Trophoblast cell (in vitro differentiated cells and primary cell): Measurements from ENCODE around the gene NEK3.

Experiments
- DNase-seq, 2 donors: peaks; one replicate each; pipeline ENCODE4 v3.0.0-alpha.2; 2016
- H2AFZ ChIP-seq: 2 replicates; pipeline ENCODE4 v1.6.1; 2013; ENCODE audit warnings: low read length, moderate library complexity, mild to moderate bottlenecking; ENCODE audit not compliant: insufficient read depth, poor library complexity
- H2AK5ac ChIP-seq: 2 replicates; pipeline ENCODE4 v1.6.1; 2013; ENCODE audit warnings: mild to moderate bottlenecking, low read length
- H2BK120ac ChIP-seq: 2 replicates; pipeline ENCODE4 v1.6.1; 2013; ENCODE audit warnings: low read length, mild to moderate bottlenecking, moderate library complexity; ENCODE audit not compliant: insufficient read depth, poor library complexity
- H2BK12ac ChIP-seq: 2 replicates; pipeline ENCODE4 v1.6.1; 2013; ENCODE audit warnings: mild to moderate bottlenecking, low read length, moderate library complexity
- H2BK5ac ChIP-seq: 2 replicates; pipeline ENCODE4 v1.6.1; 2013; ENCODE audit warnings: low read length, low read depth, moderate library complexity, mild to moderate bottlenecking; ENCODE audit not compliant: poor library complexity
- H3K14ac ChIP-seq: 2 replicates; pipeline ENCODE4 v1.6.1; 2013; ENCODE audit warnings: mild to moderate bottlenecking, low read length
- H3K18ac ChIP-seq: 2 replicates; pipeline ENCODE4 v1.6.1; 2013; ENCODE audit warnings: mild to moderate bottlenecking, low read length
- H3K23ac ChIP-seq: 2 replicates; pipeline ENCODE4 v1.6.1; 2013; ENCODE audit warnings: low read length
- H3K27ac ChIP-seq: 2 replicates; pipeline ENCODE4 v1.5.1; 2013; ENCODE audit warnings: low read depth, mild to moderate bottlenecking, inconsistent platforms, low read length, moderate library complexity
- H3K27me3 ChIP-seq: 2 replicates; pipeline ENCODE4 v1.6.1; 2013; ENCODE audit warnings: inconsistent platforms, mild to moderate bottlenecking, low read length, moderate library complexity; ENCODE audit not compliant: insufficient read depth
- H3K36me3 ChIP-seq, 2 experiments: 1 replicate in 1 of 2; 2 replicates in 1 of 2; pipeline ENCODE4 v1.6.1; 2013; ENCODE audit warnings: low read length in 2 of 2, mild to moderate bottlenecking in 2 of 2, moderate library complexity in 1 of 2; ENCODE audit not compliant: insufficient read depth in 2 of 2, control insufficient read depth in 1 of 2
- H3K4ac ChIP-seq: 2 replicates; pipeline ENCODE4 v1.6.1; 2013; ENCODE audit warnings: low read depth, mild to moderate bottlenecking, low read length, moderate library complexity
- H3K4me1 ChIP-seq, 2 experiments: 1 replicate in 1 of 2; 2 replicates in 1 of 2; pipeline ENCODE4 v1.6.1; 2013; ENCODE audit warnings: low read length in 2 of 2, mild to moderate bottlenecking in 2 of 2, moderate library complexity in 1 of 2; ENCODE audit not compliant: insufficient read depth in 2 of 2, control insufficient read depth in 1 of 2
- H3K4me2 ChIP-seq: 2 replicates; pipeline ENCODE4 v1.6.1; 2013; ENCODE audit warnings: inconsistent platforms, mild to moderate bottlenecking, low read length, moderate library complexity
- H3K4me3 ChIP-seq: 2 replicates; pipeline ENCODE4 v1.5.1; 2013; ENCODE audit warnings: mild to moderate bottlenecking, low read depth, low read length, inconsistent platforms
- H3K79me1 ChIP-seq: one replicate; pipeline ENCODE4 v1.6.1; 2013; ENCODE audit warnings: low read length
- H3K79me2 ChIP-seq: 2 replicates; pipeline ENCODE4 v1.6.1; 2013; ENCODE audit warnings: low read length, mild to moderate bottlenecking; ENCODE audit not compliant: control insufficient read depth, insufficient read depth, poor library complexity
- H3K9ac ChIP-seq: 2 replicates; pipeline ENCODE4 v1.6.1; 2013; ENCODE audit warnings: mild to moderate bottlenecking, low read length
- H3K9me3 ChIP-seq: 2 replicates; pipeline ENCODE4 v1.6.1; 2013; ENCODE audit warnings: low read depth, mild to moderate bottlenecking, control low read depth, inconsistent platforms, low read length; ENCODE audit not compliant: insufficient read depth
- H4K12ac ChIP-seq: 2 replicates; pipeline ENCODE4 v1.6.1; 2013; ENCODE audit warnings: low read depth, mild to moderate bottlenecking, low read length, moderate library complexity
- H4K8ac ChIP-seq: 2 replicates; pipeline ENCODE4 v1.6.1; 2013; ENCODE audit warnings: low read depth, mild to moderate bottlenecking, low read length, moderate library complexity
- H4K91ac ChIP-seq: one replicate; pipeline ENCODE4 v1.6.1; 2013; ENCODE audit warnings: low read depth, mild to moderate bottlenecking, low read length, moderate library complexity
- WGBS: extraction: QIAGEN DNeasy Blood & Tissue Kit; methylation state at CpG from one replicate; pipeline ENCODE4 v1.1.7; 2013; ENCODE audit warnings: missing lambda C conversion rate; ENCODE audit not compliant: insufficient read length, insufficient coverage; ENCODE audit errors: extremely low coverage; 5-methylcytosine and 5-hydroxymethylcytosine counted together

NEK3 gene

DNA sequence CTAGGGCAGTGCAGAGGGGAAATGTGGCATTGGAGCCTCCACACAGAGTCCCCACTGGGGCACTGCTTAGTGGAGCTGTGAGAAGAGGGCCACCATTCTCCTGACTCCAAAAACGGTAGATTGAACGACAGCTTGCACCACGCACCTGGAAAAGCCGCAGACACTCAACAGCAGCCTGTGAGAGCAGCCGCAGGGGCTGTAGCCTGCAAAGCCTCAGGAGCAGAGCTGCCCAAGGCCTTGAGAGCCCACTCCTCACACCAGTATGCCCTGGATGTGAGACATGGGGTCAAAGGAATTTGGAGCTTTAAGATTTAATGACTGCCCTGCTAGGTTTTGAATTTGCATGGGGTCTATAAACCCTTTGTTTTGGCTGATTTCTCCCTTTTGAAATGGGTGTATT, 62.2 kb downstream of the NEK3 start:
- Histone ChIP-seq H3K27ac (no peak overlapping the region), H3K27me3 (no peaks in the 10 kb centered on the region), H3K14ac (no peak overlapping the region), H2BK120ac (no peak overlapping the region), H3K9me3 (no peaks in the 10 kb centered on the region), H4K12ac (no peak overlapping the region), H3K4me3 (no peak overlapping the region), H2BK12ac (no peak overlapping the region), H3K79me1 (no peaks in the 10 kb centered on the region), H3K79me2 (no peaks in the 10 kb centered on the region), H2BK5ac (no peak overlapping the region), H3K4ac (no peak overlapping the region), H3K4me1 (no peaks in the 10 kb centered on the region), H3K23ac (no peak overlapping the region), H4K91ac (no peak overlapping the region), H4K8ac (no peak overlapping the region), H3K4me2 (no peak overlapping the region), H3K18ac (no peak overlapping the region), H3K36me3 (no peaks in the 10 kb centered on the region), H2AFZ (no peak overlapping the region), H3K9ac (no peak overlapping the region), H2AK5ac (no peak overlapping the region)
- no peak for DNase-seq
- WGBS = no CpG with 5 or more reads among the region's 5 CpGs

DNA sequence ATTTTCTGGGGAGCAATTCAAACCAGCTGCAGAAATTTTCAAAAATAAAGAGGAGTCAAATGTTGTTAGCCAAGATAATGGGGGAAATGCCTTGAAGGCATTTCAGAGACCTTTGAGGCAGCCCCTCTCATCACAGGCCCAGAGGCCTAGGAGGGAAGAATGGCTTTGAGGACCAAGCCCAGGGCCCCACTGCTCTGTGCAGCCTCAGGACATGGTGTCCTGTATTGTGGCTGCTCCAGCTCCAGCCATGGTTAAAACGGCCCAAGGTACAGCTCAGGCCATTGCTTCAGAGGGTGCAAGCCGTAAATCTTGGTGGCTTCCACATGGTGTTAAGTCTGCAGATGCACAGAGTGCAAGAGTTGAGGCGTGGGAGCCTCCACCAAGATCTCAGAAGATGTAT, 62.6 kb downstream of the NEK3 start:
- Histone ChIP-seq H3K79me2 (no peaks in the 10 kb centered on the region), H3K4me3 (no peak overlapping the region), H3K9me3 (no peaks in the 10 kb centered on the region), H3K36me3 (no peaks in the 10 kb centered on the region), H3K27ac (no peak overlapping the region), H3K18ac (no peak overlapping the region), H4K91ac (no peak overlapping the region), H3K23ac (no peak overlapping the region), H2AK5ac (no peak overlapping the region), H3K4me1 (no peaks in the 10 kb centered on the region), H3K4me2 (no peak overlapping the region), H4K8ac (no peak overlapping the region), H3K14ac (no peak overlapping the region), H3K4ac (no peak overlapping the region), H2BK120ac (no peak overlapping the region), H3K79me1 (no peaks in the 10 kb centered on the region), H2BK12ac (no peak overlapping the region), H3K27me3 (no peaks in the 10 kb centered on the region), H2BK5ac (no peak overlapping the region), H3K9ac (no peak overlapping the region), H2AFZ (no peak overlapping the region), H4K12ac (no peak overlapping the region)
- DNase-seq = no peak
- WGBS = no CpG with 5 or more reads among the region's 3 CpGs

DNA sequence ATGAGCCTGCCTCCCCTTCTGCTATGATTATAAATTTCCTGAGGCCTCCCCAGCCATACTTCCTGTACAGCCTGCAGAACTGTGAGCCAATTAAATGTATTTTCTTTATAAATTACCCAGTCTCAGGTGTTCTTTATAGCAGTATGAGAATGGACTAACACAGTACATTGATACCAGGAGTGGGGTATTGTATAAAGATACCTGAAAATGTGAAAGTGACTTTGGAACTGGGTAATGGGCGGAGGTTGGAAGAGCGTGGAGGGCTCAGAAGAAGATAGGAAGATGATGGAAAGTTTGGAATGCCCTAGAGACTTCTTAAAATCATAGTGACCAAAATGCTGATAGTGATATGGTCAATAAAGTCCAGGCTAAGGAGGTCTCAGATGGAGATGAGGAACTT, 63.3 kb downstream of the NEK3 start:
- H3K9ac ChIP-seq = no peak overlapping the region
- no peaks in the 10 kb centered on the region for H3K4me1 ChIP-seq
- no peak overlapping the region for H3K14ac ChIP-seq
- H3K4me2 ChIP-seq = no peak overlapping the region
- H3K18ac ChIP-seq = no peak overlapping the region
- H3K79me1 ChIP-seq = no peaks in the 10 kb centered on the region
- no peak overlapping the region for H4K12ac ChIP-seq
- no peak for DNase-seq
- H3K27me3 ChIP-seq = no peaks in the 10 kb centered on the region
- H2AFZ ChIP-seq = no peak overlapping the region
- H4K91ac ChIP-seq = no peak overlapping the region
- no peak overlapping the region for H3K27ac ChIP-seq
- H2BK12ac ChIP-seq = no peak overlapping the region
- H2BK120ac ChIP-seq = no peak overlapping the region
- H3K4me3 ChIP-seq = no peak overlapping the region
- no peak overlapping the region for H4K8ac ChIP-seq
- no peak overlapping the region for H2BK5ac ChIP-seq
- no peak overlapping the region for H3K23ac ChIP-seq
- no peak overlapping the region for H2AK5ac ChIP-seq
- H3K36me3 ChIP-seq = no peaks in the 10 kb centered on the region
- no peaks in the 10 kb centered on the region for H3K9me3 ChIP-seq
- WGBS = no CpG with 5 or more reads among the region's 2 CpGs
- no peaks in the 10 kb centered on the region for H3K79me2 ChIP-seq
- H3K4ac ChIP-seq = no peak overlapping the region

DNA sequence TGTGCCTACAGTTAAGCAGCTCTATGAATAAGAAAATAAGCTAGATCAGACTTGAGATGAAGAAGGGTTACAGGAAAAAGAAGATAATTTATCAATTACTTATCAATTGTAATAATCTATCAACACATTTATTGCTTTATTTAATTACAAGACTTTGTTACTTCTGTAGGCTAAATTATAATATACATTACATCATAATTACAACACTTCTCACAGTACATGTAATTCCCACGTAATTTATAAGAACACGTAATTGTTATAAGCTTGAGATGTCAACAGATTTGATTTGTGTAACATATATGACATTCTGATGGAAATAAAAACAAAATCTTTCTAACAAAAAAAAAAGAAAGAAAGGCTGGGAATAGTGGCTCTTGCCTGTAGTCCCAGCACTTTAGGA, 67.3 kb downstream of the NEK3 start:
- H3K9ac ChIP-seq = no peak overlapping the region
- H3K4me2 ChIP-seq = no peak overlapping the region
- H2BK12ac ChIP-seq = no peak overlapping the region
- H3K79me1 ChIP-seq = no peaks in the 10 kb centered on the region
- H2BK120ac ChIP-seq = no peak overlapping the region
- no peak overlapping the region for H4K91ac ChIP-seq
- H3K18ac ChIP-seq = no peak overlapping the region
- H3K27me3 ChIP-seq = no peaks in the 10 kb centered on the region
- H4K8ac ChIP-seq = no peak overlapping the region
- H3K36me3 ChIP-seq = no peaks in the 10 kb centered on the region
- H3K4me1 ChIP-seq = no peaks in the 10 kb centered on the region
- no peak overlapping the region for H2AFZ ChIP-seq
- H2BK5ac ChIP-seq = no peak overlapping the region
- H2AK5ac ChIP-seq = no peak overlapping the region
- no peak overlapping the region for H3K4ac ChIP-seq
- no CpG with 5 or more reads among the region's 2 CpGs for WGBS
- H3K79me2 ChIP-seq = no peaks in the 10 kb centered on the region
- DNase-seq = no peak
- H3K23ac ChIP-seq = no peak overlapping the region
- H4K12ac ChIP-seq = no peak overlapping the region
- H3K4me3 ChIP-seq = no peak overlapping the region
- H3K27ac ChIP-seq = no peak overlapping the region
- no peaks in the 10 kb centered on the region for H3K9me3 ChIP-seq
- H3K14ac ChIP-seq = no peak overlapping the region
